Measurements from ENCODE around the gene PARD3.

PARD3 gene

GRCh38 chr10:34229917-34230316 lies 585.2 kb downstream of the PARD3 start:
- no peak for DNase-seq

DNA sequence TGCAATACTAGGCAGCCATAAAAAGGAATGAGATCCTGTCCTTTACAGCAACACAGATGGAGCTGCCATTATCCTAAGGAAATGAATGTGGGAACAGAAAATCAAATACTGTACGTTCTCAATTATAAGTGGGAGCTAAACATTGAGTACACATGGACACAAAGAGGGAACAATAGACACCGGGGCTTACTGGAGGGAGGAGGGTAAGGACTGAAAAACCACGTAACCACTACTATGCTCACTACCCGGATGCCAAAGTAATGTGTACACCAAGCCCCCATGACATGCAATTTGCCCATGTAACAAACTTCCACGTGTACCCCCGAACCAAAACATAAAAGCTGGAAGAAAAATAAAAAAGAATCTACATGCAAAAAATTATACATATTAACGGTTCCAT lies 587.0 kb downstream of the PARD3 start:
- DNase-seq = no peak

GRCh38 chr10:34224639-34225038 lies 590.5 kb downstream of the PARD3 start:
- DNase-seq = no peak

DNA sequence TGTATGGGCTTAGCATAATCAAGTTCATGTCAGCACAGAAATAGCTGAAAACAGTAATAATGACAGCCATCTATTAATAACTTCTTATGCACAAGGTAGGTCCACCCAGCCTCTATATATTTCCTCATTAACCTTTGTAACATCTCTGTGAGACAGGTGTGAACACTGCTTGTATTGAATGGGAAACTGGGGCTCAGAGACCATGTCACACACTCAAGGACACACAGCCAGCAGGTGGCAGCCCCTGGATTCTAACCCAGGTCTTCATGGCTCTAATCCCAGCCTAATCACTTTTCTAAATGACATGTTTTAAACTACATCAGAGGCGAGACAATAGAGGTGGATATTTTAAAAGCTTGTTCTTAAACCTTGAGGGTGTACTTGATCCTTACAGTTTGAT lies 591.4 kb downstream of the PARD3 start:
- no peak for DNase-seq

DNA sequence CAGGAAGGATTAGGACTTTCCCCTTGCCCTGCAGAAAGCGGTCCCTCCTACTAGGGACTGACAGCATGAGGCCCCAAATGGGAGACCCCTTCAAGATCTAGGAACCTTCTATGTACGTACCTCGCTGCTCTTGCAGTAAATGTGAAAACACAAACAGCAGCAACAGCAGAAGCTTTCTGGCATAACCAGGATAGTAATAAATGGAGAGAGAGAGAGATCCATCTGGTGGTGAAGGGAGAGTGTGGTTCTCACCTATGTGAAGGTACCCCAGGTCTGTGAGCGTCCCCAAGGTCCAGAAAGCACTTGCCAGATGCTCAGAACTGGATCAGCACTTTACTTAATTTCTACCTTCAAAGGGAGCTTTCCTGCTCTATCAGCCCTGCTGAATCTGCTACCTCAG lies 592.7 kb downstream of the PARD3 start:
- no peak for DNase-seq

DNA sequence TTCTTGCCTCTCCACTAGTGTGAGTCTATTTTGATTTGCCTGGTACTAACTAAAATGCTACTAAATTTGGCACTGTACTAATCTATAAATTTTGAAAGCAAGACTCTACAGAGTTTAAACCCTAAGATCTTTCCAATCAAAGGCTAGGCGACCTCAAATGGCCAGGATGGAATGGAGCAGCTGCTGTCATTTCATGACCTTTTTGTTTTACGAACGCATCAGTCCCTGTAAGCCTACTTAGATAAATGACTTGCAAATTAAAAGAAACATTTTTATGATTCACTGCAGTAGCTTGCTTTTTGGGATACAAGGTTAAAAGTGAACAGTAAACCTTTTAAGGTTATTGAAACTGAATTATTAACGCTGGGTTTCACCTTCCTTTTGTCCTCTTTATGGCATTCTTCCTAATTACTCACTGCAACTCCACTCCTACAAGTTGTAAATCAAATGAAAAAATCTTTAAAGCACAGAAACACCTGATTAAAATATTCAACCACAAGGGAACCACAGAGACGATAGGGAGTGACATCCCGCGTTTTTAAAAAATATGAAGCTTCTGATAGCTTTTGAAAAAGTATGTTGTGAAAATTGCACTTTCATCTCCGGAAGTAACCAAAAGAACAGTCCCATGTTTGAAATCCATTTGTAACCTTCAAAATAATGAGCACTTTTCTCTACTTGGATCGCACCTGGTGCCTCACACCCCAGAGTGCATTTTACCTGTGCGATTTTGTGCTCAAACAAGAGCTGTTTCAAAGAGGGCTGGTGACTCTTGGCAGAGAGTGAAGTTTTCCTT lies 595.1 kb downstream of the PARD3 start:
- no peak for DNase-seq

- DNase-seq = no peak
These were observed 597.6 kb downstream of the PARD3 start for GRCh38 chr10:34217524-34217923.

DNA sequence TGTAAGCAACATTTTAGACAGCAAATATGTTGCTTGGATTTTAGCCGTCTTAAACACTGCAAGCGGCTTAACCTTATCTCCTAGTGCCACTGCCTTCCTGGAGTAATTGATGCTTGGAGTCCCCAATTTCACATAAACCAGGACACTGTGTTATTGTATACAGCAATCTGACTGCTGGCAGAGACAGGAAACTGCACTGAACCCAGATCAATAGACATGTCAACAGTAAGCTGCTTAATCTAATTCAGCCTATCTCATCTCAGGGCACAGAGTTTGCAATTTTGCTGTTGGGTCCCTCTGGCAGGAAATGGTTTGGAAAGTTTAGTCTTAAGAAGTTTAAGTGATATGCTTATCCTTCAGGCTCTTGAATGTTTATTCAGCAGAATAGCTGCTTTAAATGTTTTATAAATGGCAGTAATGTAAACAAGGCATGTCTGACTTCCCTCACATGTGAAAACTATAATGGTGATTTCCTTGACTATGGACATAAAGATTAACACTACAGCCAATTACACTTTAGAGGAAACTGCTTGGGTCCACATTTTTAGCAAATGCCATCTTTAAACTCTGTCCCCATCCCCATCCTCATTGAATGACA lies 598.6 kb downstream of the PARD3 start:
- no peak for DNase-seq

DNA sequence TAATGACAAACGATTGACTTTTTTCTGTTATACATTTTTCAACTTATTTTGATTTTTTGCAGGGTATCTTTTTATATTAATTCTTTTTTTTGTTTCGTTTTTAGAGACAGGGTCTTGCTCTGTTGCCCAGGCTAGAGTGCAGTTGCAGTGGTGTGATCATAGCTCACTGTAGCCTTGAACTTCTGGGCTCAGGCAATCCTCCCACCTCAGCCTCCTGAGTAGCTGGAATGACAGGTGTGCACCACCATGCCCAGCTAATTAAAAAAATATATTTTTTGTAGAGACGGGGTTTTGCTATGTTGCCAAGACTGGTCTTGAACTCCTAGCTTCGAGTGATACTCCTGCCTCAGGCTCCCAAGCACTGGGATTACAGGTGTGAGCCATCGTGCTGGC lies 601.3 kb downstream of the PARD3 start:
- DNase-seq = no peak

DNA sequence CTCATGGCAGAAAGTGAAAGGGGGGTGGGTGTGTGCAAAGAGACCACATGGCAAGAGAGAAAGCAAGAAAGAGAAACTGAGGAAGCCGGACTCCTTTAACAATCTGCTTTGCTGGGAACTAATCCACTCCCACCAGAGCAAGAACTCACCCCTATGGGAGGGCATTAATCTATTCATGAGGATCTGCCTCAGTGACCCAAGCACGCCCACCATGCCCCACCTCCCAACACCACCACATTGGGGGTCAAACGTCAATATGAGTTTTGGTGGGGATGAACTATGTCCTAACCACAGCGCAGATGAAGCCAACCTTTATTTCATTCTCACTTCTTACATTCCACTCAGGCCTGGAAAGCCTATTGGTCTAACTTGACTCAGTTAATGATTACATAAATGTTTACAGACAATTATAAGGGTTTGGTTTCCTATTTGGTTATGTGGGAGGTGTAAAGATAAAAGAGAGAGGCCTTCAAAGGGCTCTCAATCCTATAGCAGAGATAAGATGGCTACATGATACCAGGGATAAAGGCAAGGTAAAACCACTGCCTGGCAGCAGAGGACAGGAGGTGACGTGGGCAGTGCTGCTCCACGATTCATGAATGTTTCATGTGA lies 601.8 kb downstream of the PARD3 start:
- DNase-seq = no peak

DNA sequence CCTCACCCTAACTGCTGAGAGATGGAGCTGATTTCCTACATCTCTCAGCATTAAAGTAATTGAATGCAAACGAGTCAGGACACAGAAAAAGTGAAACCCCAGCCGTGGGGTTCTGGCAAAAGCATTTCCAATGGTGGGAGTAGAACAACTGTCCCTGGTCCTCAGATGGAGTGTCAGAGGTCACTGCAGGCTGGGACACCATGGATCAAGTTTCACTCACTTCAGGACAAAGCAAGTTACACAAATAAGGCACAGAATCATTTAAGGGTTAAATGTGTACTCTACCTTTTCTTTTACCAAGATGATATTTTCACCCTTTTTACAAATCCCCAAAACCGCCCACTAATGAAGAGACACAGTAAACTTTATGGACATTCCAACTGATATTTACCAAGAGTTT lies 607.8 kb downstream of the PARD3 start:
- no peak for DNase-seq

DNA sequence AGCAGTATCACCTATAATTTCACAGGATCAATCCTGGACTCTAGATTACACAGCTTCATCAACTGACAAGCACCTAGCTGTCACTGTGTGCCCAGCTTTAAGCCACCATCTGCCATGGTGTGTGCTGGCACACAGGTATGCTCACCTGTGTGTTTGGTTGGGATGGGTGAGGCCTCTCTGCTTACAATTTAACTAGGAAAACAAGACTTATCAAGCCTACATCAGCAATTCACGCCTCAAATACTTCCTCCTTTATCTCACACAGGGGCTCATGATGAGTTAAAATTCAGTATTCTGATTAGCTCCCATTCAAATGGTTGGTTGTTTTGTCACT lies 608.2 kb downstream of the PARD3 start:
- DNase-seq = no peak

GRCh38 chr10:34206078-34206934 lies 608.8 kb downstream of the PARD3 start:
- DNase-seq = no peak

DNA sequence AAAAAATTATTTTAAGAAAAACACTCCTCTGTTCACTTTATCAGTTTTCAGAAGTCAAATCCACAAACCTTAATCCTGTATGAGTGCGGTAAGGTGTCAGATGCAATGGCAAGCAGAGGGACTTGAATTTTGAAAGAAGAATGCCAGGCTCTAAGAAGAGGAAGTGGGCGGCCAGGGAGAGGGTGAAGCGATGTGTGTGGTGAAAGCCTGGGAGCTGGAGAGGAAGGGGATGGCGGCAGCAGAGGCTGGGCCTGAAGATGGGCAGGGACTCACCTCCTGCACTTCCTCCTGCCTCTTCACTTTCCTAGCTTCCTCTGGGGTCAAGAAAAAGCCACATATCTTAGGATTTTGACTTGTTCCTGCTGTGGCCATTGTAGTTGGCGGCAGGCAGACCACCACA lies 609.6 kb downstream of the PARD3 start:
- no peak for DNase-seq

DNA sequence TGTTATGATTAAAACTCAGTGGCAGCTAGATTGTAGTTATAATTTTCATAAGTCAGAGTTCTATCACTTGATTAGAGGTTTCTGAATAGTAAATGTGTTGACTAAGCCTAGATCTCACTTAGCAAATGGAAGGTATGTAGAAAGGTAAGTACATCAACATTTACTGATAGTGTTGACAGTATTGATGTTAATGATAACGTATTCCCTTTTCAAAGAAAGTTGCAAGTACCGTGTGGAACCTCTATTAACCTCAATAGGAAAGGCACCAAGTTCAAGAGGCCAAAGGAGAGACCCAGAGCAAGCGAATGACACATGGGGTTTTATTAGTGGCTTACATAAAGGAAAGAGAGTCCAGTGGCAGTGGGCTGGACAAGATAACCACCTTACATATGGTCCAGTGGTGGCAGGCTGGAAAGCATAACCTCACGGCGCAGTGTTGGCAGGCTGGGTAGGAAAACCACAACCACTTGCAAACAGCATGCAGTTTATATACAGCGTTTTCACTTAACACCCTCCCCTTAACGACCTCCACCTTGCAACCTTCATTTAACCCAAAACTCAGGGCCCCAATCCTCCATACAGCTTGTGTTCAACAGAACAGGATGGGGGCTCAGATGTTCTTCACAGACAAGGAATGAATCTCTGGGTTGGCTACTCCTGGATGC lies 611.0 kb downstream of the PARD3 start:
- DNase-seq = no peak

- DNase-seq = no peak
These were observed 614.7 kb downstream of the PARD3 start for GRCh38 chr10:34200355-34200901.

GRCh38 chr10:34198953-34199352 lies 616.1 kb downstream of the PARD3 start:
- no peak for DNase-seq

DNA sequence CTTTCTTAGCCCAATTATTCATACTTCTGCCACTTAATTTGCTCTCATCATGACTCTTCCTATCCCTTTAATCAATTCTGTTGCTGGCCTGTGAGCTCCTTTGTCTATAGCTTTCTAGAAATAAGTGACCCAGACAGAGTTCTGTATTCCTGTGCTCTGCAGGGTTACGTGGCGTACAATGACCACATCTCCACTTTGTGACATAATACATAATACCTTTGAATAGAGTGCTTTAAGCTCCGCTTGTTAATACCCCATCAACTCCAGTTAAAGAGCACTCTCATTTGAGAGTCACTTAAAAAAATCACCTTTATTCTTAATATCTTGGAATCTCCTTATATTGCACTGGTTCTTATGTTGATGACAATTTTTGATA lies 619.0 kb downstream of the PARD3 start:
- DNase-seq = no peak

DNA sequence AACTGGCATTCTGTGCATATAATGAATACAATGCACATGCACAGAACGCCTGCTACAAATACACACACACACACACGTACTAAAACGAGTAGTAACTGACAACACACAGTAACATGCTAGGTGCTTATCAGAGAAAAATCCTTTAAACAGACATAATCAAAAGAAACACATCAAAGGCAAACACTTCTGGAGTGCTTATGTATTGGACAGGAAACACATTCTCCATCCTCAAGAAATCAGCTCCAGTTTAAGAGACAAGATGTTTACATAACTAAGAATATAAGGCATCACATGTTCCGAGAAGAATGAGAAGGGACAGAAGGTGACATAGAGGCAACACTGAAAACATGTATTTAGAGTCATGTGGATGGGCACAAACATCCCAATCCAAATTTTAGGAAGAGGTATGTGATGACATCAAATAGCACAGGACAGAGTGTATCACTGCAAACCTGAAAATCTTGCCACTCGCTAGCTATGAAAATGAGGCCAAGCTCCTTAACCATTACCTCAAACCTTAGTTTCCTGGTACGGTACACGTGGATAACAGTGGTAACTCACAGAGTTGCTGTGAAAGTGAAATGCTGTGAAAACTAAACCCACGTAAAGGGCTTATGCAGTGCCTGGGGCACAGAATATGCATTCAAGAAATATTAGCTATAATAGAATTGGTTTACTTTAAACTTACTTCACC lies 619.6 kb downstream of the PARD3 start:
- no peak for DNase-seq

- DNase-seq = no peak
These were observed 621.0 kb downstream of the PARD3 start for GRCh38 chr10:34193931-34194626.

GRCh38 chr10:34192646-34193045 lies 622.5 kb downstream of the PARD3 start:
- DNase-seq = no peak

GRCh38 chr10:34191406-34191805 lies 623.7 kb downstream of the PARD3 start:
- DNase-seq = no peak
